KG1 (cell line): ENCODE measurements around the gene MIF.
"Not testable (repeated sequence)": the region's sequence is repeated elsewhere in the genome, so short reads cannot be mapped to it uniquely, and the experiment has no call there.

Source experiments
- DNase-seq: peaks from one replicate; lab custom pipeline; 2025; lab: John Stamatoyannopoulos, UW

Gene MIF

DNA sequence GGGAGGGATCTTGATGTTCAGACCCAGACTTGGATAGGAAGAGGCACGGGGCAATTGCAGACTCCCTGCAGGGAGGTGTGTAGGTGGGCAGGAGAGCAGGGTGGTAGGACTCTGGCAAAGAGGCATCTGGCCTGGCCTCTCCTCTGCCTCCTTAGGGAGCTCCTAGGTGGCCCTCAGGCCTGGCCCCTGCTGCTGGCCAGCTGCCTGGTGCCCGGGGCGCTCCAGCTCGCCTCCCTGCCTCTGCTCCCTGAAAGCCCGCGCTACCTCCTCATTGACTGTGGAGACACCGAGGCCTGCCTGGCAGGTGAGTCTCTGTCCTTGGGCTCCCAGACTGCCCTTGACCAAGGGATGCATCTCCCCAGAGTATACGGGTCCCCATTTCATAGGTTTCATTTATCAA is 16.6 kb upstream of the MIF start:
- DNase-seq = no peak

DNA sequence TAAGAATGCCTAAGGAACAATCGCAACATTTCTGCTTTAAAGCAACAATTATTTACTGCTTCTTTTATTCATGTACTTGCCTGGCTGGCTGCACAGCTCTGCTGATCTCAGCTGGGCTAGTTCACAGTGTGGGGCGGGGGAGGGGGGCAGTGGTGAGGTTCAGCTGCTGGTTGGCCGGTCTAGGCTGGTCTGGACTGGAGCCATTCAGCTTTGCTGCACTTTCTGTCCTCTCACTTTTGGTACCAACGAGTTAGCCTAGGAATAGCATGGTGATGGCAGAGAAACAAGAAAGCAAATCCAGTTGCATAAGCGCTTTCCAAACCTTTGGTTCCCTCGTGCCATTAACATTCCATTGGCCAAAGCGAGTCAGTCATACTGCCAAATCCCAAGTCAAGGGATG is 16.0 kb upstream of the MIF start:
- DNase-seq = no peak

DNA sequence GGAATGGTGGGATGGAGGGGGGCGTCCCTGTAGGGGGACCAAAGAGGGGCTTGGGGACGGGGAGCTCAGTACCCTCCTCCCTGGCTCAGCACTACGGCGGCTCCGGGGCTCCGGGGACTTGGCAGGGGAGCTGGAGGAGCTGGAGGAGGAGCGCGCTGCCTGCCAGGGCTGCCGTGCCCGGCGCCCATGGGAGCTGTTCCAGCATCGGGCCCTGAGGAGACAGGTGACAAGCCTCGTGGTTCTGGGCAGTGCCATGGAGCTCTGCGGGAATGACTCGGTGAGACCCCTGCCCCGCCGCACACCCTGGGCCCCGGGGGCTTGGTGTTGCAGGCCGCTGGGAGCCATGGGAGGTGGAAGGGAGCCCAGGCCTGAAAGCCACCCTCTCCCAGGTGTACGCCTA is 11.8 kb upstream of the MIF start:
- no peak for DNase-seq

DNA sequence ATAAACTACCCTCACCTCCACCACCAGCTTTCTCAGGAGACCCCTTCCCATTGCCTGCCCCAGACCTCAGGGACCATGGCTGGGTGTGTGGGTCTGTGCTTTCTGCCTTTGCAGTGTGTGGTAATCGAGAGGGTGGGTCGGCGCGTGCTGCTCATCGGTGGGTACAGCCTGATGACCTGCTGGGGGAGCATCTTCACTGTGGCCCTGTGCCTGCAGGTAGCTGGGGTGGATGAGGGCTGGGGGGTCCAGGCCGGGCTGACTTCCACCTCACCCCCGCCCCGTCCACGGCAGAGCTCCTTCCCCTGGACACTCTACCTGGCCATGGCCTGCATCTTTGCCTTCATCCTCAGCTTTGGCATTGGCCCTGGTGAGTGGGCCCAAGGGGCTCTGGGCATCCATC is 10.5 kb upstream of the MIF start:
- no peak for DNase-seq

DNA sequence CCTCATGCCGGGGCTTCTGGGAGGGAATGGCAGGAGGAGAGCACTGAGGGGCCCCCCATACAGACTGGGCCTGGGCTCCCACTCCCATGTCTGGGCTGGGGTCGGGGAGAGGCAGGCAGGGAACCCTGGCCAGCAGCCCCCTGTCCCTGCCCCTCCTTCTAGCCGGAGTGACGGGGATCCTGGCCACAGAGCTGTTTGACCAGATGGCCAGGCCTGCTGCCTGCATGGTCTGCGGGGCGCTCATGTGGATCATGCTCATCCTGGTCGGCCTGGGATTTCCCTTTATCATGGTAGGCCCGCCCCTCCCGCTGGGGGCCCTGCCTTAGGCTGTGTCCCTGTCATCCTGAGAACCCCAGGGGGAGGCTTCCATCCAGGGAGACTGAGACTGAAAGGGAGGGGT is 10.0 kb upstream of the MIF start:
- DNase-seq = no peak

DNA sequence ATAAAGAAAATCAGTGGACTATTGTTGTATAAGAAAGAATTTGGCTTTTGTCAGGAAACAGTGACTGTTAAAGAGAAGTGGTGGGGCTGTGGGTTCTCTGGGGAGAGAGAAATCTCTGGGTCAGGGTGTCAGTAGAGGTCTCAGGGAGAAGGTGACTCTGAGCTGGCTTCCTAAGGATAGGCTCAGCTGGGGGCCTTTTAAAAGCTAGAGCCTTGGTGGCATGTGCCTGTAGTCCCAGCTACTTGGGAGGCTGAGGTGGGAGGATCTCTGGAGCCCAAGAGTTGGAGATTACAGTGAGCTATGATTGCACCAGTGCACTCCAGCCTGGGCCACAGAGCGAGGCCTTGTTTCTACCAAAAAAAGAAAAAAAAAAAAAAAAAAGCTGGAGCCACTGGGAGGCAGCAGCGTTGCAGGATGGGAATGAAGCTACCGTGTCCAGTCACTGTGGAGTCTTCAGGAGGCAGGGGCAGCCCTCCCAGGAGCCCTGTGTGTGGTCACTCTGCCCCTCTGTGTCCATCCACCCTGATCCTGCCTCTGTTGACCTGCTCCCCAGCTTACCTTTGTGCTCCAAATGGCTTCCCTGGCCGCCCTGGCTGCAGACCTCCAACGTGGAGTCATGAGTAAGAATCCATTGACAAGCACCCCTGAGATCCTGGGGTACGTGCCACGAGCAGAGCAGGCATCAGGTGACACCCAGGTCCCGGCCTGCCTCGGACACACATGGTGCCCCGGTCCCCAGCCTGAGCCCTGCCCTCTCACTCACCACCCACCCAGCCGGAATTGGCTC is 5.4 kb upstream of the MIF start:
- no peak for DNase-seq

DNA sequence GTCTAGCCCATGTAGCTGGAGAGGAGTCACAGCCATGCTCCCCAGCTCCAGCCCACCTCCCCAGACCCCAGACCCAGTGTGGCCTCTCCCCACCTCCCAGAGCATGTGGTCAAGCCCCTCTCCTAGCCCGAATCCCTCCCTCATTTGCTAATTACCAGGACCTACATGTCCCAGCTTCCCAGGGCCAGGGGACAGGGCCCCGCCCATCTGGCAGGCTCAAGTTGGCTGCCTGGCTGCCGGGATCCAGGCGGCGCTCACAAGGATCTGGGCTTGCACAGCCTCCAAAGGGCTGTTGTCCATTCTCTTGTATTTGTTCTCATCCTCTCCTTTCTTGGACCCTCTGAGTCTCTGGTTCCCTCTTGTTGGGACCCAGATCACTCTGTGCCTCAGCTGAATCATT is 4.6 kb upstream of the MIF start:
- no peak for DNase-seq

DNA sequence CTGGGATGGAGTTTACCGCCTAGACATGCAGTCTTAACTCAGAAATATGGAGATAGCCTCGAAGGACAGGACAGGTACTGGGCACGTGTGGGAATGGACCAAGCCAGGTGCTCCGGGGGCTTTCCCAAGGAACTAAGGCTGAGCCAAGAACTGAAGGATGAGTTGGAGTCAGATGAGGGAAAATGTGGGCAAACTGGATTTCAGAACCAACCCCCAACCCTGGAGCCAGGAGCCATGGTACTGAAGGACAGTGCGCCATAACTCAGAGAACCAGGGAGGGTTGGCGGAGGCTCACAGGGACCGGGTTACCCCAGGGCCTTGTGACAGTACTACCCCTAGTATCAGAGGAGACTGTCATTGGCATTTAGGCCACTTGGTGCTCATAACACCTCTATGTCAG is 2.5 kb upstream of the MIF start:
- DNase-seq = no peak

DNA sequence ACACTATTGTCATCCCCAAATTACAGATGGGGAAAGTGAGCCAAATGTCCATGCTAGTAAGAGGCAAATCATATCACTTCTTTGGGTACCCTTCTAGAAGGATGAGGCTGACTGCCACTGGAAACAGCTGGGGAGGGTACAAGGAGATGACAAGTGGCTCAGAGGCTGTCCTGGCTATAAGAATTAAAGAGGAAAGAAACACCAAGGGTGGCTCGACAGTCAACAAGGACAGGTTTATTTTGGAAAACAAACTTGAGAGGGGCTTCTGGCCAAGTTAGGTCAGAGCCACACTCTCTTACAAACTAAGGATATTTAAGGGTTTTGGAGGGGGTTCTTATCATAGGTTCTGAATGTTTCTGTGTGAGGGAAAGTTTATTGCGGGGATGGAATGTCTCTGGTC is 2.1 kb upstream of the MIF start:
- DNase-seq = no peak

DNA sequence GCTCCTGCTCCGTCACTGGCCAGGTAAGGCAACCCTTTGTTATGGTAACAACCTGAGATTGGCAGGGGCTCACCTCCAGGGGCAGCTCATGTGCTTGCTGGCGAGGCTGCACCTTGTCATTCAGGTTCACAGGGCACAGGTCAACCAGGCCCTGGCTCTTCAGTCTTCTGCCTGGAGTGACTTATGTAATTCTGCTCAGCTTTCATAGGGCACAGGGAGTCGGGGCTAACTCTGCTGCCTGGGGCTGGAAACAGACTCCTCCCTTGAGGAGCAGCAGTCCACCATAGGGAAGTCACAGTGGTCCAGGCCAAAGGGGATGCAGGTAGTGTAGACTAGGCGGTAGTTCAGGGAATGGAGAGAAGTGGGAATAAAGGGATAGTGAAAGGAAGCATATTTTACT is 1.5 kb upstream of the MIF start:
- no peak for DNase-seq

DNA sequence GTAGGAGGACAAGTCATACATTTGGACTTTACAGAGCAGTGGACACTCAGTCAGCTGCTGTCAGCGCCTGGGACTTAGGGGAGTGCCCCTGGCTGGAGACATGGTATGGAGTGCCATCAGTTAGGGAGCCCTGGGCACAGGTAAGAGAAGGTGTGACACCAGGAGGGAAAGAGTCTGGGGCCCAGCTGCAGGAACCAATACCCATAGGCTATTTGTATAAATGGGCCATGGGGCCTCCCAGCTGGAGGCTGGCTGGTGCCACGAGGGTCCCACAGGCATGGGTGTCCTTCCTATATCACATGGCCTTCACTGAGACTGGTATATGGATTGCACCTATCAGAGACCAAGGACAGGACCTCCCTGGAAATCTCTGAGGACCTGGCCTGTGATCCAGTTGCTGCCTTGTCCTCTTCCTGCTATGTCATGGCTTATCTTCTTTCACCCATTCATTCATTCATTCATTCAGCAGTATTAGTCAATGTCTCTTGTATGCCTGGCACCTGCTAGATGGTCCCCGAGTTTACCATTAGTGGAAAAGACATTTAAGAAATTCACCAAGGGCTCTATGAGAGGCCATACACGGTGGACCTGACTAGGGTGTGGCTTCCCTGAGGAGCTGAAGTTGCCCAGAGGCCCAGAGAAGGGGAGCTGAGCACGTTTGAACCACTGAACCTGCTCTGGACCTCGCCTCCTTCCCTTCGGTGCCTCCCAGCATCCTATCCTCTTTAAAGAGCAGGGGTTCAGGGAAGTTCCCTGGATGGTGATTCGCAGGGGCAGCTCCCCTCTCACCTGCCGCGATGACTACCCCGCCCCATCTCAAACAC is 850 bp upstream of the MIF start:
- DNase-seq = no peak

DNA sequence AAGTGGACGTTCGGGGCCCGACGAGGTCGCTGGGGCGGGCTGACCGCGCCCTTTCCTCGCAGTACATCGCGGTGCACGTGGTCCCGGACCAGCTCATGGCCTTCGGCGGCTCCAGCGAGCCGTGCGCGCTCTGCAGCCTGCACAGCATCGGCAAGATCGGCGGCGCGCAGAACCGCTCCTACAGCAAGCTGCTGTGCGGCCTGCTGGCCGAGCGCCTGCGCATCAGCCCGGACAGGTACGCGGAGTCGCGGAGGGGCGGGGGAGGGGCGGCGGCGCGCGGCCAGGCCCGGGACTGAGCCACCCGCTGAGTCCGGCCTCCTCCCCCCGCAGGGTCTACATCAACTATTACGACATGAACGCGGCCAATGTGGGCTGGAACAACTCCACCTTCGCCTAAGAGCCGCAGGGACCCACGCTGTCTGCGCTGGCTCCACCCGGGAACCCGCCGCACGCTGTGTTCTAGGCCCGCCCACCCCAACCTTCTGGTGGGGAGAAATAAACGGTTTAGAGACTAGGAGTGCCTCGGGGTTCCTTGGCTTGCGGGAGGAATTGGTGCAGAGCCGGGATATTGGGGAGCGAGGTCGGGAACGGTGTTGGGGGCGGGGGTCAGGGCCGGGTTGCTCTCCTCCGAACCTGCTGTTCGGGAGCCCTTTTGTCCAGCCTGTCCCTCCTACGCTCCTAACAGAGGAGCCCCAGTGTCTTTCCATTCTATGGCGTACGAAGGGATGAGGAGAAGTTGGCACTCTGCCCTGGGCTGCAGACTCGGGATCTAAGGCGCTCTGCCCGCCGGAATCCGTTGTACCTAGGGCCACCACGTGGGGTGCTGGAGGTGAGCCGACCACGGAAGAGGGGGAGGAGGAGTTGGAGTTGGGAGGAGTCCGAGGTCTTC is 771 bp downstream of the MIF start:
- DNase-seq = peak; percentile 20

DNA sequence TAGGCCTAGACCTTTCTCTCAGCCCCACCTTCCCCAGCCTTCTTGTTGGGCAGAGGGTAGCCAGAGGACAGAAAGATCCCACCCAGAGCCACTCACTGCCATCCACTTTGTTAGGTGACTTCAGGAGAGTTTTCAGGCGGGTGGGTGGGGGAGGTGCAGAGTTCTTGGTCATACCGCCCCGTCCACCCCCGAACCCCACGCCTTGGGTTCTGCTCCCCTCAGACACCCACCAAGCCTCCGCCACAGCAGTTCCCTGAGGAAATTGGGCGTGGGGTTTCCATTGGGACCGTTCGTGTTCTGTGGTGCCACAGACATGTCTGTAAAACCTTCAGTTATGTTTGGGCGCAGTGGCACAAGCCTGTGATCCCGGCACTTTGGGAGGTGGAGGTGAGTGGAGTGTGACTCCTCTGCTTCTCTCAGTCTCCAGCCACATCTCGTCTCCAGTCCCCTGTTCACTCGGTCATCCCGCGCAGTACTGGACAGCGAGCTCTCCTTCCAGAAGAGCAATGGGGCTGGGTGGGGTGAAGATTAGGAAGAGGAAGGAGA is 1.5 kb downstream of the MIF start:
- no peak for DNase-seq

DNA sequence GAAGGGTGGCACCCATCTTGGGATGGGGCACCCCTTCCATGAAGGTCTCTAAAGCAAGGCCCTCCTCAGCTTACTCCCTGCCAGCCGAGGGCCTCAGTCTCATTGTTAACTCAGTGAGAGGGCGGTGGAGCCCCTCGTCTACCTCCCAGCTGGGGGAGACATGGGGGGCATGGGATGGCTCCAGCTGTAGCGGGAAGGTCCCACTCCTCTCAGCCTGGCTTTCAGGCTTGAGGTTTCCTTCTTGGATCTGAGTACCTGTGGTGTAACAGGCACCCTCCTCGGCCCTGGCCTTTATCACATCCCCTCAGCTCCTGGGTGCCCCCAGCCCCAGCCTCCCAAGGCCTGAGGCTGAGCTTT is 2.0 kb downstream of the MIF start:
- DNase-seq = no peak

DNA sequence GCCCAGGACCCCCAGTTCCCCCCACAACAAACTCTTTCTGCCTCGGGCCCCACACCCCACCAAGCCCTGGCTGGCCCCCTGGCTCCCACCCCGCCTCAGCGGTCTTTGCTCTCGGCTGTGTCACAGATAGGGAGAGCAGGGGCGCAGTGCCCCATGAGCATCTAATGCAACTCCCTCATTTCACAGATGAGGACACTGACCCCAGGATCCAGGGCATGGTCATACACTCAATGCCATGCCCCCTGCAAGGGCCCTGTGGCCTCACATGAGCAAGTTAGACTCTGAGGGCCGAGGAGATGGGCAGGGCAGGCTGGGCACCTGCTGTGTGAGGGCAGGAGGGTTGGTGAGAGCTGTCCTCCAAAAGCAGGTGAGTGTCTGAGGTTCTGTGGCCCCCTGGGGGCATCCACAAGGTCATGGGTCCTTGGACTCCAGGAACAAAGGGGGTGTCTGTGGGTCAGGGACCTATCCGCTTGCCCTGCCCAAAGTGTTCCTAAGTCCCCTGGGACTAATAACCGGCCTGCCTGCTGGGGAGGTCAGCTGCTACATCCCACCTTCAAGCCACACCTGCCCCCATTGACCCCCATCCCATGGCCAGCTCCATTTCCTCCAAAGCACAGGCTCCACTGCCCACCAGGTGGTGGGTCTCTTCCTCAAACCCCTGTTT is 2.5 kb downstream of the MIF start:
- DNase-seq = no peak

DNA sequence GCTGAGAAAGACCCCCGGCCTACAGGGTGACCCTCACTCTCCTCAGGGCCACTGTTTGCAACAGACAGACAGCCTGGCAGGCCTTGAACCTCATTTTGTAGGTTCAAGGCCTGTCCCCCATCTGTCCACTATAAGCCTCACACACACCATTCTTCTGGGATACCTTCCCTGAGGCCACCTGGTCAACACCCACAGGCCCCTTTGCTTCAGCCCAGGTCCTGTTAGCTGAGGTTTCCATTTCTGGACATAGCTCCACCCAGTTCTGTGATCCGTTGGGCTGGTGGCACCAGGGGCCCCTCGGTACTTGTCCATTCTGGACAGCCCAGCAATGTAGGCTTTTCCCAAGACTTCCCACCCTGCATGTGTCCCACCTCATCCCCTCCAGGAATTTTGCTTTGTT is 3.1 kb downstream of the MIF start:
- DNase-seq = no peak

DNA sequence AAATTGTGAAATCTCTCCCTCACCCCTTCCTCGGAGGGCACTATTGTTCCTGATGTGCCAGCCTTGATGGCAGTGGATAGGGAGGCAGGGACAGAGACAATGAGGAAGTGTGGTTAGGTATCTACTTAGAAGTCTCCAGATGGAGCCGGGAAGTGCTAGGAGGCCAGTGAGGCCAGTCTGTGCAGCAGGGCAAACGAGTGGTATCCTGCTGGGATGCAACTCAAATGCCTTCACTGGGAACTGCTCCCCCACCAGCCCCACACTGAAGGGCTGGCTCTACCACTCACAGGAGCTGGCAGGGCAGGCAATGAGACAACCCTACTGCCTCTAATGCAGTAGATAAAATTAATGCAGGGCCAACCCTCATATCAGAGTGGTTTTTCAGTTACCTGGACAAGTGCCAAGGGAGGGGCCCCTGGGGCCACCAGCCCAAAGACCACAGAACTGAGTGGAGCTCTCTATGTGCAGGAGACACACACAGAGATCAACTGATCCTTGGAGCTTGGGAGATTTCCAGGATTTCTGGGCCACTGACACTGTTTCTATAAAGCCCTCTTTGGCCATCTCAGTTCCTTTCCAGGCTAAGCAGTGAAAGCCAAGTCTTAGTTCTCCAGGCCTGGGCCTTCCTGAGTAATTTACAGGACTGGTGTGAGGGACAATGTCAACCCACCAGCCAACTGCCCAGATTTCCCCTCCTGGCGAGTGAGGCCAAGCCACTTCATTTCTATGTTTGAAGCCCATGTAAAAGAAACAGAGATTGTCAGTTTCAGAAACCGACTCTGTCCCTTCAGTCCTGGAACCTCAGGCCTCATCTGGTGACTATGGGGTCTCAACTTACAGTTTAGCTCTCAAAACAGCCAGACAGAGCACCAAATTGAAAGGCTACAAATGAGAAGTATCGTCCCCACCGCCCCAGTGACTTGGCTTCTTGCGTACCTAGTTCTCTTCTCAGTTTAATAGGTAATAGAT is 4.1 kb downstream of the MIF start:
- no peak for DNase-seq

DNA sequence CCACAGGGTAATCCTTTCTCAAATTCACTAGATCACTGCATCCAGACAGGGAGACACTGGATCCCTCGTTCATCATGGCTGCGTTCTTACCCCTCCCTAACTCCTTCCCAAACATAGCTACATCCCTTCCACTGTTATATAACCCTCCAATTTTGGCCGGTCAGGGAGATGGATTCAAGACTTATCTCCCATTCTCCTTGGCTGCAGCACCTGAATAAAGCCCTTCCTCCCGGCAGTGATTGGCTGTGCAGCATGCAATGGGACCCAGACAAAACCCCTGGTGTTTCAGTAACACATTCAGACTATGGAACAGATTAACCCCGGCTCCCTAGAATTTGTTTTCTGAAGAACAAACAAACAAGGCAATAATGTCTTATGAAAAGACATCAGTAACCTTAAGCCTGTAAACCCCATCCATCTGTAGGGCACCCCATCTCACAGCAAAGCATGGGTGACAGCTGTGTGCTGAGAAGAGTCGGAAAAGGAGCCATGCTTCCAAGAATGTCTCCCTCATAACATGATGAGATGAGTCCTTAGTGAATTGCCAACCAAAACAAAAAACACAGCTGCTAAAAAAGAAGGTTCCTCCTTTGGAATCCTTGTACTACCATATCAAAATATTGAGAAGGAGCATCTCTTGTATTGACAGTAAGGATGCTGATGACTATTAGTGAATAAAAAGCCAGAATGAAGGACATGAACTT is 5.0 kb downstream of the MIF start:
- no peak for DNase-seq

DNA sequence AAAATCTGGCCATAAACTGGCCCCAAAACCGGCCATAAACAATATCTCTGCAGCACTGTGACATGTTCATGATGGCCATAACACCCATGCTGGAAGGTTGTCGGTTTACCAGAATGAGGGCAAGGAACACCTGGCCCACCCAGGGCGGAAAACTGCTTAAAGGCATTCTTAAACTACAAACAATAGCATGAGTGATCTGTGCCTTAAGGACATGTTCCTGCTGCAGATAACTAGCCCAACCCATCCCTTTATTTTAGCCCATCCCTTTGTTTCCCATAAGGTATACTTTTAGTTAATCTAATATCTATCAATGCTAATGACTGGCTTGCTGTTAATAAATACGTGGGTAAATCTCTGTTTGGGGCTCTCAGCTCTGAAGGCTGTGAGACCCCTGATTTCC is 6.0 kb downstream of the MIF start:
- DNase-seq = not testable (repeated sequence)

DNA sequence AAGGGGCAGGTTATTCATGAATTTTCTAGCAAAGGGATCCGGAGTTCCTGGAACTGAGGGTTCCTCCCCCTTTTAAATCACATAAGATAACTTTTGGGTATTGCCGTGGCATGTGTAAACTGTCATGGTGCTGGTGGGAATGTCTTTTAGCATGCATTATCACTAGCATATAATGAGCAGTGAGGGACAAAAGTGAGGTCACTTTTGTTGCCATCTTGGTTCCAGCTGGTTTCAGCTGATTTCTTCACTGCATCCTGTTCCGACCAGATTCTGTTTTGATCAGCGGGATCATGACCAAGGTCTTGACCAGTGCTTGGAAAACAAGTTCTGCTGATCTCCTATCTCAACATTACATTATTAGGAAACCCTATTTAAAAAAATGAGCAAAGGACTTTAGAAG is 7.4 kb downstream of the MIF start:
- DNase-seq = no peak
